Activated CD4-positive, alpha-beta T cell treated with anti-CD3 and anti-CD28 coated beads, Interleukin-2, amount 10 ng/mL, durations not matched to agents 7 days and 5 days (primary cell): ENCODE data around the gene RNU1-3. TPM values are rescaled to one million over a fixed set of nuclear protein-coding genes. Genes with fewer than 3 reads are reported as not detected.
"Not testable (repeated sequence)": the region's sequence is repeated elsewhere in the genome, so short reads cannot be mapped to it uniquely, and the experiment has no call there.

Experiments used
- CTCF ChIA-PET: fragments of 350-600 bp; sonication (Branson Sonifier 250); formaldehyde crosslinking; loops from one replicate; lab custom pipeline; 2021; ENCODE audit warnings: antibody characterized with exemption; lab: Charles Lee
- POLR2A ChIA-PET: fragments of 350-600 bp; sonication (Branson Sonifier 250); formaldehyde crosslinking; loops from one replicate; lab custom pipeline; 2021; ENCODE audit warnings: antibody characterized with exemption; lab: Charles Lee
- DNase-seq: peaks from one replicate; pipeline ENCODE4 v3.0.0-alpha.2; 2020
- H3K27ac Mint-ChIP-seq: one replicate; pipeline ENCODE4 v1.8.0; 2021; ENCODE audit warnings: mild to moderate bottlenecking, moderate library complexity, mixed read lengths
- H3K27me3 Mint-ChIP-seq: one replicate; pipeline ENCODE4 v1.8.0; 2021; ENCODE audit warnings: mixed read lengths
- H3K36me3 Mint-ChIP-seq: one replicate; pipeline ENCODE4 v1.8.0; 2021; ENCODE audit warnings: low read depth, mixed read lengths
- H3K4me1 Mint-ChIP-seq: one replicate; pipeline ENCODE4 v1.8.0; 2021; ENCODE audit warnings: mixed read lengths
- H3K4me3 Mint-ChIP-seq: one replicate; pipeline ENCODE4 v1.8.0; 2021; ENCODE audit warnings: mild to moderate bottlenecking, moderate library complexity, mixed read lengths
- H3K9me3 Mint-ChIP-seq: one replicate; pipeline ENCODE4 v1.8.0; 2021; ENCODE audit warnings: mixed read lengths
- total RNA-seq, 2 experiments: library from RNA; stranded (reverse); gene quantifications; one replicate each; pipeline ENCODE4 v1.2.3, GENCODE V29; 2021

RNU1-3 gene
- total RNA-seq, 2 experiments from 2014 or later = 2,316 to 2,477 TPM

- H3K4me1 Mint-ChIP-seq, H3K27me3 Mint-ChIP-seq, H3K27ac Mint-ChIP-seq, H3K9me3 Mint-ChIP-seq, H3K4me3 Mint-ChIP-seq, H3K36me3 Mint-ChIP-seq, POLR2A ChIA-PET: not testable (repeated sequence)
- CTCF ChIA-PET = interaction anchor here (0.9 to 1.2 kb wide), 2 partner anchors 82 to 258 kb away, joined by 3 to 4 read pairs; no protein-coding TSS in a partner anchor
- peak; percentile 19 for DNase-seq
Observed at GRCh38 chr1:16645271-16646060, 21.3 kb downstream of the RNU1-3 start.

- CTCF ChIA-PET = interaction anchor here (0.6 to 1.2 kb wide), 3 partner anchors 43 to 259 kb away, joined by 3 to 4 read pairs (median 3); no protein-coding TSS in a partner anchor
- H3K27me3 Mint-ChIP-seq, POLR2A ChIA-PET, H3K36me3 Mint-ChIP-seq, H3K4me3 Mint-ChIP-seq, H3K4me1 Mint-ChIP-seq, H3K9me3 Mint-ChIP-seq, H3K27ac Mint-ChIP-seq: not testable (repeated sequence)
- peak; percentile 99 for DNase-seq
Observed at GRCh38 chr1:16644482-16645270, 22.1 kb downstream of the RNU1-3 start.

GRCh38 chr1:16644193-16644481, 22.6 kb downstream of the RNU1-3 start:
- no peaks in the 10 kb centered on the region for H3K9me3 Mint-ChIP-seq
- no peaks in the 10 kb centered on the region for H3K36me3 Mint-ChIP-seq
- no peak overlapping the region for H3K27ac Mint-ChIP-seq
- ChIA-PET CTCF (interaction anchor here (0.6 to 1.2 kb wide), 3 partner anchors 42 to 260 kb away, joined by 3 to 4 read pairs (median 3); no protein-coding TSS in a partner anchor), POLR2A (no interaction called here)
- H3K27me3 Mint-ChIP-seq = peaks cover 5% of the 10 kb centered on the region
- H3K4me1 Mint-ChIP-seq = peaks cover 3% of the 10 kb centered on the region
- no peak for DNase-seq
- H3K4me3 Mint-ChIP-seq = no peak overlapping the region

DNA sequence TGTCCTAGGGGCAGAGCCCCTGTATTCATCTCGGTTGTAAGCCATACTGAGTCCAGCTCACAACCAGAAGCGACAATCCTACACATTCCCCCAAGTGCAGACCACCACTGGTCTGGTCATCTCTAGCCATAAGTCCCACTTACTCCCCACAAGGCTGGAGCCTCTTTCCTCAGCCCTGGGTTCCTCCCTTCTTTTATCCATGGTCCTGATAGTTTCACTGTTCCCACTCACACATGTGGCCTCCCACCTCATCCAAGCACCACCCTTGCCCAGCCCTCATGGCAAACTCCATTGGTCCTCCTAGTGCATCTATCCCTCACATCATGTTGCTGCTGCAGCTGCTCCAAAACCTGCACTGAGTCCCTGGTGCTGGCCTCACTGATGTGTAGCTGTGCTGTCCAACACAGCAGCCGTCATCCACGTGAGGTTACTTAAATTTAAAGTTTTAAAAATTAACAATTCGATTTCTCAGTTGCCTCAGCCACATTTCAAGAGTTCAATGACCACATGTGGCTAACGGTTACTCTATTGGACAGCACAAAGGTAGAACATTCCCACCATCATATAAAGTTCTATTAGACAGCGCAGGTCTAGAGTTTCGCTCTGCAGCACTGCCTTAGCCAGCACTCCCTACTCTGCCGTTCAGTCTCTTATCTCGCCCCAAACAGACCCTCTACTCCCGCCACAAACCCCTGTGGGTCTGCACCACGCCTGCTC, 23.1 kb downstream of the RNU1-3 start:
- H3K9me3 Mint-ChIP-seq, H3K27me3 Mint-ChIP-seq, H3K36me3 Mint-ChIP-seq, POLR2A ChIA-PET, H3K4me3 Mint-ChIP-seq, H3K27ac Mint-ChIP-seq, H3K4me1 Mint-ChIP-seq: not testable (repeated sequence)
- peak; percentile 31 for DNase-seq
- CTCF ChIA-PET = interaction anchor here (0.6 to 1.2 kb wide), 3 partner anchors 10 to 84 kb away, joined by 3 read pairs; no protein-coding TSS in a partner anchor

- POLR2A ChIA-PET, H3K4me1 Mint-ChIP-seq, H3K4me3 Mint-ChIP-seq, H3K9me3 Mint-ChIP-seq, H3K27me3 Mint-ChIP-seq, H3K36me3 Mint-ChIP-seq, H3K27ac Mint-ChIP-seq: not testable (repeated sequence)
- CTCF ChIA-PET = interaction anchor here (0.8 to 1.0 kb wide), 2 partner anchors 10 to 22 kb away, joined by 3 read pairs; no protein-coding TSS in a partner anchor
- DNase-seq = peak; percentile 17
Observed at GRCh38 chr1:16643001-16643411, 23.7 kb downstream of the RNU1-3 start.

GRCh38 chr1:16642025-16642966, 24.5 kb downstream of the RNU1-3 start:
- H3K36me3 Mint-ChIP-seq, H3K4me3 Mint-ChIP-seq, POLR2A ChIA-PET, H3K27me3 Mint-ChIP-seq, H3K4me1 Mint-ChIP-seq, H3K9me3 Mint-ChIP-seq, H3K27ac Mint-ChIP-seq: not testable (repeated sequence)
- CTCF ChIA-PET = interaction anchor here (0.8 to 1.0 kb wide), 2 partner anchors 9 to 21 kb away, joined by 3 read pairs; no protein-coding TSS in a partner anchor
- DNase-seq = peak; percentile 6

- not testable (repeated sequence) for H3K4me3 Mint-ChIP-seq, H3K36me3 Mint-ChIP-seq, H3K27me3 Mint-ChIP-seq, H3K9me3 Mint-ChIP-seq, H3K4me1 Mint-ChIP-seq, H3K27ac Mint-ChIP-seq
- ChIA-PET CTCF (interaction anchor here (1.0 to 1.6 kb wide), 2 partner anchors 11 to 67 kb away, joined by 4 to 5 read pairs; no protein-coding TSS in a partner anchor), POLR2A (interaction anchor here (0.6 kb wide), 2 partner anchors 15 to 29 kb away, joined by 3 read pairs; no protein-coding TSS in a partner anchor)
- DNase-seq = peak; percentile 4
Observed at GRCh38 chr1:16641159-16641975, 25.4 kb downstream of the RNU1-3 start.

DNA sequence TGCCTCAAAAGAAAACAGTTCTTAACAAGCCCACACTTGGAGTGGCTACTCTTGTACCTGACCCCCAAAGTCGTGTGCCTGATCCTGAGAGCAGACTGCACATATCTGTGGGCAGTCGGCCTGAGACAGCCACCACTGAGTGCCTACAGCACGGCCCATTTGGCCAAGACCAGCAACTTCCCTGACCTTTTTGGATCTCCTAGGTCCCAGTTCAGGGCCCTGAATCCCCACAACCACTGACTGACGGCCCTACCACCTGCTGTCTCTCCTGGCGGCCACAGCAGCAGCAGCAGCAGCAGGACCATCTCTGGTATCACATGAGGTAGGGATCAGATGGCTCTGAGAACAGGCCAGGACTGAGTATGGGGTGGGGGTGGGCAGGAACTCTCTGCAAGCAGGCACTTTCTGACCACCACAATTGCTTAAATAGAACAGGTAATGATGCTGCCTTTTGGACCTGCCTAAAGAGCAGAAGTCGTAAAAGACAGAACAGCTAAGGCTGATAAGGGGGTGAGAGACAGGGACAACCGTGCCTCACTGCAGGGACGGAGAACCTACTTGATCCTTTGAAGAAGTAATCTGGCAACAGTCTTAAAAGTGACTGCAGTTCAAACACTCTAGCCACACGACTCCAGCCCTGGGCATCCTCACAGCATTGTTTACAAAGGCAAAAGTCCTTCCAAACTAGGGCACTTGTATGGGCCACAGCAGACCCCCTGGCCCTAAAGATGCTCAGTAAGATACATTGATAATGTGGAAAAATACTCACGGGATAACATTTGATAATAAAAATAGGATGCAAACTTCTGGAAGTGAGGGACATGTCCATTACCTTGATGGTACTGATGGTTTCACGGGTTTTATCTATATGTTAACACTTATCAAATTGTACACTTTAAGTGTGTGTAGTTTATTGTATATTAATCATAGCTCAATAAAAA, 27.4 kb downstream of the RNU1-3 start:
- H3K9me3 Mint-ChIP-seq, H3K36me3 Mint-ChIP-seq, H3K4me3 Mint-ChIP-seq, H3K27ac Mint-ChIP-seq, H3K27me3 Mint-ChIP-seq, POLR2A ChIA-PET, H3K4me1 Mint-ChIP-seq: not testable (repeated sequence)
- peak; percentile 9 for DNase-seq
- CTCF ChIA-PET = interaction anchor here (1.6 to 2.2 kb wide), 2 partner anchors 9 to 14 kb away, joined by 5 to 6 read pairs; no protein-coding TSS in a partner anchor

GRCh38 chr1:16637941-16638778, 28.6 kb downstream of the RNU1-3 start:
- POLR2A ChIA-PET, H3K4me1 Mint-ChIP-seq, H3K27me3 Mint-ChIP-seq, H3K27ac Mint-ChIP-seq, H3K9me3 Mint-ChIP-seq, H3K4me3 Mint-ChIP-seq: not testable (repeated sequence)
- peak; percentile 6 for DNase-seq
- H3K36me3 Mint-ChIP-seq = peaks cover 10% of the 10 kb centered on the region
- CTCF ChIA-PET = interaction anchor here (2.2 kb wide), 1 partner anchor 13 kb away, joined by 6 read pairs; no protein-coding TSS in a partner anchor
